RWPE1 (cell line): ENCODE results near the gene SLC22A12.
"Not testable (repeated sequence)": the region's sequence is repeated elsewhere in the genome, so short reads cannot be mapped to it uniquely, and the experiment has no call there.

Experiments
- CTCF ChIA-PET: fragments of 350-600 bp; sonication (Branson Sonifier 250); formaldehyde crosslinking; extraction: SDS; loops from one replicate; lab custom pipeline; 2021; lab: Yijun Ruan, JAX
- POLR2A ChIA-PET: fragments of 400-600 bp; formaldehyde crosslinking; extraction: SDS; loops from one replicate; lab custom pipeline; 2020; ENCODE audit warnings: antibody characterized with exemption; ENCODE audit not compliant: low non-redundant PET; lab: Yijun Ruan, JAX
- DNase-seq: peaks from one replicate; pipeline ENCODE4 v3.0.0; 2012; ENCODE audit warnings: low spot score
- H3K27ac ChIP-seq: fragments of 450-650 bp; 2 replicates; pipeline ENCODE4 v1.5.1; 2017
- TF ChIP-seq, protein P1 (sequence below): fragments of 450-650 bp; conservative IDR thresholded peaks from 2 replicates; pipeline ENCODE4 v1.5.1; 2017; ENCODE audit warnings: low read depth, mild to moderate bottlenecking

The SLC22A12 gene

DNA sequence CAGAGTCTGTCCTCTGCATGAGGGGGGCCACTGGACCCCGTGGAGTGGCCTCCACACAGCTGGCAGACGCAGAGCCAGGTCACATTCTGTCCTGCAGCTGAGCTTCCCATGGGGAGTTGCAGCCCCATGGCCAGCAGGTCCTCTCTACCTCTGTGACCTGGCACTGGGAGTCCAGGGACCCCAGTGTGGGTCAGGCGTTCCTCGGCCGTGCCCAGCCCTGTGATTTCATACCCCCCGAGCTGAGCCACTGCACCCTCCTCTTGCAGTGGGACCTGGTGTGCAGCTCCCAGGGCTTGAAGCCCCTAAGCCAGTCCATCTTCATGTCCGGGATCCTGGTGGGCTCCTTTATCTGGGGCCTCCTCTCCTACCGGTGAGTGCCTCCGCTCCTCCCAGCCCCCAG is 32.2 kb upstream of the SLC22A12 start:
- POLR2A ChIA-PET = no interaction called here
- no peak for DNase-seq
- CTCF ChIA-PET = interaction anchor here (0.7 to 0.8 kb wide), 2 partner anchors 21 to 197 kb away, joined by 3 to 4 read pairs; no protein-coding TSS in a partner anchor
- H3K27ac ChIP-seq = no peak overlapping the region
- TF ChIP-seq, protein P1, sequence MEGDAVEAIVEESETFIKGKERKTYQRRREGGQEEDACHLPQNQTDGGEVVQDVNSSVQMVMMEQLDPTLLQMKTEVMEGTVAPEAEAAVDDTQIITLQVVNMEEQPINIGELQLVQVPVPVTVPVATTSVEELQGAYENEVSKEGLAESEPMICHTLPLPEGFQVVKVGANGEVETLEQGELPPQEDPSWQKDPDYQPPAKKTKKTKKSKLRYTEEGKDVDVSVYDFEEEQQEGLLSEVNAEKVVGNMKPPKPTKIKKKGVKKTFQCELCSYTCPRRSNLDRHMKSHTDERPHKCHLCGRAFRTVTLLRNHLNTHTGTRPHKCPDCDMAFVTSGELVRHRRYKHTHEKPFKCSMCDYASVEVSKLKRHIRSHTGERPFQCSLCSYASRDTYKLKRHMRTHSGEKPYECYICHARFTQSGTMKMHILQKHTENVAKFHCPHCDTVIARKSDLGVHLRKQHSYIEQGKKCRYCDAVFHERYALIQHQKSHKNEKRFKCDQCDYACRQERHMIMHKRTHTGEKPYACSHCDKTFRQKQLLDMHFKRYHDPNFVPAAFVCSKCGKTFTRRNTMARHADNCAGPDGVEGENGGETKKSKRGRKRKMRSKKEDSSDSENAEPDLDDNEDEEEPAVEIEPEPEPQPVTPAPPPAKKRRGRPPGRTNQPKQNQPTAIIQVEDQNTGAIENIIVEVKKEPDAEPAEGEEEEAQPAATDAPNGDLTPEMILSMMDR = no peak

DNA sequence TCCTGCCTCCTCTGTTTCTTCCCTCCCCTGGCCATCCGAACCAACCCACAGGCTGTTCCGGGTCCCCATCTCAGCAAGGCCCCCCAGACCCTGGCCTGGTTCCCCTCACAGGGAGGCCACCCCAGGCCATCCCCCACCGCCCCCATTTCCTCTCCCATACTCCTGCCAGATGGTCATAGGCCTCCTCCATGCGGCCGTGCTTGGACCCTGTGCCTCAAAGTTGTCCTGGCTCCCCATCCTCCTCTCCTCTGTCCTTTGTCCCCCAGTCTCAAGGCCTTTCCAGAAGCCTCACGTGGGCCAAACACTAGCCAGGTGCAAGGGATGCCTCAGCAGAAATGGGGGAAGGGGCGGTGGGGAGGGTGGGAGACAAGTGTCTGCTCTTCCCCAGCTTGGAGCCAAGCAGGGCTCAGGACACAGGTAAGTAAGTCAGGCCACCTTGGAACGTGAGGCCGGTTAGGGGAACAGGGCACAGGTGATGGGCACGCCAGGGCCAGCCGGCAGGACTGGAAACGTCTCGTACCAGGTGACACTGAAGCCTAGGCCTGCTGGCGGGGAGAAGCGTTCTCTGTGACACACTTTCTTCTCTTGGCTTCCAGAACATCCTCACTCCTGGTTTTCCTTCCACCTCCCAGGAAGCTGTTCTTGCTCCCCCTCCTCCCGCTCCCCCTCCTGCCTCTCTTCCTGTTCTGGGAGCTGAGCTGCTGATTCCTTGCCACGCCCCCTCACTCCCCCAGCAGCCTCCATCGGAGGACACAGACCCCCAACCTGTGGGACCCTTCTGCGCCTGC is 31.5 kb upstream of the SLC22A12 start:
- ChIA-PET POLR2A (no interaction called here), CTCF (interaction anchor here (0.5 to 1.0 kb wide), 2 partner anchors 70 to 789 kb away, joined by 3 to 11 read pairs; no protein-coding TSS in a partner anchor)
- TF ChIP-seq, protein P1 = no peak
- H3K27ac ChIP-seq = no peak overlapping the region
- no peak for DNase-seq

DNA sequence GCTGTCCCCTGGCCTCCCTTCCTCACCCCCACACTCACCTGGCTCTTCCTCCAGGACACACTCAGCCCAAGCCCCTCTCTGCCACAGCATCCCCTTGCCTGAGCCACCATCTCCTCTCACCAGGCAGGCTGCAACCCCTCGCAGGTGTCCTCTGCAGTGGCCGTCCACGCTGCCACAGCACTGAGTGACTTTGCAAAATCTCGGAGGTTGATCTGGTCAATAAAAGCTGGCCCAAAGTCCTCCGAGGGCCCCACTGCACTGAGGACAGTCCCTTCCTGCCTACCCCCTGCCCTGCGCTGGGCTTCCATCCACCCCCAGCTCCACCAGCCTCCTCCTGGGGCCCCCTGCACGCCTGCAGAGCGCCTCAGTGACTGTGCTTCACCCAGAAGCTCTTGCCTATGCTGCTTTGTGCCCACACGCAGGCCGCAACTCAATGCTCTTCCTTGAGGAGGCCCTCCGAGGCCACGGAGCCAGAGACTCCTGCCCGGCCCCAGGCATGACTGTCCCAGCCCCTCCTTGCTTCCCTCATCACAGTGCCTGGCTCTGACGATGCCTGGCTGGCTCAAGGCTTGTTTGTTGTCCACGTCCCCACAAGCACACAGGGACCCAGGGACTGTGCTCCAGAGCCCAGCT is 30.8 kb upstream of the SLC22A12 start:
- TF ChIP-seq, protein P1 = no peak
- CTCF ChIA-PET = interaction anchor here (0.6 to 1.0 kb wide), 3 partner anchors 41 to 86 kb away, joined by 3 to 4 read pairs (median 3); no protein-coding TSS in a partner anchor
- no peak for DNase-seq
- no peak overlapping the region for H3K27ac ChIP-seq
- POLR2A ChIA-PET = no interaction called here

DNA sequence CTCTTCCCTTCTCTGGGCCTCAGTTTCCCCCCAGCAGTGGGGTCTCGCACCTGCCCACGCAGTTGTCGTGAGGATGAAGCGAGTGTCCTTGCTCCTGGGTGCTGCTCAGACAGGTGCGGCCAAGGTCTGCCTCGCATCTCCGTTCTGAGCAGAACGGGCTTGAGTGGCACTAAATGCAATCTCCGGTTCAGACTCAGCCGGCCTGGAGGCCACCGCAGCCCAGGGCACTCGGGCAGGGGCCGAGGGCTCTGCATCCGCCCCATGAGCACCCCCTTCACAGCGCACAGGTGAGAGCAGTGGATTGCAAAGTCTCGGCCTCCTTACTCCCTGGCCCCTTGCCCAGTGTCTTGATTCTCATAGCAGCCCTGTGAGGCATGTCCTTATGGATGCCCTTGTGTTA is 30.1 kb upstream of the SLC22A12 start:
- DNase-seq = no peak
- POLR2A ChIA-PET = no interaction called here
- no peak overlapping the region for H3K27ac ChIP-seq
- TF ChIP-seq, protein P1 = no peak
- CTCF ChIA-PET = interaction anchor here (0.6 kb wide), 1 partner anchor 86 kb away, joined by 4 read pairs; no protein-coding TSS in a partner anchor

DNA sequence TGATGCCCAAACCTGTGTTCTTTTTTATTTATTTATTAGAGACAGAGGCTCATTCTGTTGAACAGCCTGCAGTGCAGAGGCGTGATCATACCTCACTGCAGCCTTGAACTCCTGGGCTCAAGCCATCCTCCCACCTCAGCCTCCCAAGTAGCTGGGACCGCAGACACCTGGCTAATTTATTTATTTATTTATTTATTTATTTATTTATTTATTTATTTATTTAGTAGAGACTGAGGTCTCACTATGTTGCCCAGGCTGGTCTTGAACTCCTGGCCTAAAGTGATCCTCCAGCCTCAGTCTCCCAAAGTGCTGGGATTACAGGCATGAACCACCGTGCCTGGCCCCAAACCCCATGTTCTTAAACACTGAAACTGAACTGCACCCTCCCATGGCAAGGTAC is 29.6 kb upstream of the SLC22A12 start:
- POLR2A ChIA-PET, CTCF ChIA-PET, H3K27ac ChIP-seq, DNase-seq: not testable (repeated sequence)

DNA sequence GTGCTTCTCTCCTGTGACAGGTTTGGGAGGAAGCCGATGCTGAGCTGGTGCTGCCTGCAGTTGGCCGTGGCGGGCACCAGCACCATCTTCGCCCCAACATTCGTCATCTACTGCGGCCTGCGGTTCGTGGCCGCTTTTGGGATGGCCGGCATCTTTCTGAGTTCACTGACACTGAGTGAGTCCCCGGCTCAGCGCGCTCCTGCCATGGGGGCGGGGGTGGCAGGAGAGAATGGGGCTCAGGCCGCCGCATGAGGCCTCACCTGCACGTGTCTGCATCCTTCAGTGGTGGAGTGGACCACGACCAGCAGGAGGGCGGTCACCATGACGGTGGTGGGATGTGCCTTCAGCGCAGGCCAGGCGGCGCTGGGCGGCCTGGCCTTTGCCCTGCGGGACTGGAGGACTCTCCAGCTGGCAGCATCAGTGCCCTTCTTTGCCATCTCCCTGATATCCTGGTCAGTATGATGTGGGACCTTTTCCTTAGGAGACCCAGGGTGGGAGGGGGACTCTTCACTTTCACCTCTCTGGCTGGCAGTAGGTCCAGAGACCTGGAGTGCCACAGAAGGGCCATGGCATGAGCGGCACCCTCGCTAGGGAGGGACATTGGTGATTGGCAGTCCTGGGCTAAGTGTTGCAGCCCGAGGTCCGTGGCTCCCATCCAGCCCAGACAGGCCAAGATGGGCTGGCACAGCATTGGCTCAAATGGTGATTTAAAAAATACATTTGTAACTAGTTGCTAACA is 28.9 kb upstream of the SLC22A12 start:
- DNase-seq = no peak
- TF ChIP-seq, protein P1 = no peak
- ChIA-PET CTCF (interaction anchor here (0.7 kb wide), 1 partner anchor 199 kb away, joined by 4 read pairs; no protein-coding TSS in a partner anchor), POLR2A (no interaction called here)
- no peak overlapping the region for H3K27ac ChIP-seq
